Measurements from ENCODE around the gene FBXO47. TPM values are rescaled to one million over a fixed set of nuclear protein-coding genes. Genes with fewer than 3 reads are reported as not detected.

Gene FBXO47
- total and polyA plus RNA-seq, 2 donors (not counting 1 experiment from before 2014, with no cell fraction given), result not detected

GRCh38 chr17:39014795-39015545 is 47.8 kb upstream of the FBXO47 start:
- ATAC-seq (ENCODE audit: low read depth), result no peak
- Histone ChIP-seq H3K79me2 (ENCODE audit: control insufficient read depth, insufficient read depth, low read length) (no peaks in the 10 kb centered on the region), H3K27me3 (replicated peaks in 1 of 4; ENCODE audit: control extremely low read depth in 1 of 4, control insufficient read depth in 3 of 4, insufficient read depth in 4 of 4, low read length in 3 of 4) (no peaks in the 10 kb centered on the region), H3K4me3 (ENCODE audit: control extremely low read depth in 1 of 5, extremely low read depth in 1 of 5, insufficient read depth in 1 of 5, low read depth in 2 of 5, low read length in 4 of 5) (no peak overlapping the region), H3K9me3 (ENCODE audit: control extremely low read depth in 1 of 3, control insufficient read depth in 2 of 3, insufficient read depth in 1 of 3, low read length in 2 of 3) (no peaks in the 10 kb centered on the region), H3K36me3 (replicated peaks in 1 of 2; ENCODE audit: control extremely low read depth in 1 of 2, control insufficient read depth in 1 of 2, extremely low read depth in 1 of 2, insufficient read depth in 2 of 2, low read length in 1 of 2) (no peaks in the 10 kb centered on the region), H3K4me1 (ENCODE audit: control insufficient read depth in 2 of 2, insufficient read depth in 2 of 2, low read length in 2 of 2) (peaks cover 10 to 11% of the 10 kb centered on the region in 2 donors), H3K27ac (ENCODE audit: low read length in 2 of 2) (no peak overlapping the region), H3K9ac (ENCODE audit: low read length) (no peak overlapping the region), H2AFZ (ENCODE audit: insufficient read depth, low read depth, low read length, poor library complexity, severe bottlenecking) (no peak overlapping the region), H4K20me1 (ENCODE audit: control insufficient read depth, insufficient read depth, low read length, poor library complexity, severe bottlenecking) (no peaks in the 10 kb centered on the region), H3K4me2 (replicated peaks; ENCODE audit: low read depth, low read length, poor library complexity, severe bottlenecking) (no peak overlapping the region)
- H3K4me3 Mint-ChIP-seq, result no peak overlapping the region
- DNase-seq, result no peak
- H3K27ac Mint-ChIP-seq, result no peak overlapping the region
- TF ChIP-seq EZH2 (IDR thresholded peaks at IDR 0.05; ENCODE audit: borderline replicate concordance, insufficient read depth, low read depth, low read length, poor library complexity, severe bottlenecking), result no peak
- TF ChIP-seq CTCF (IDR thresholded peaks at IDR 0.05), result no peak
- H3K4me1 Mint-ChIP-seq, result peaks cover 11% of the 10 kb centered on the region
- intact Hi-C loops (cut with micrococcal nuclease), result no loop called here
- ChIA-PET POLR2A (no interaction called here), CTCF (no interaction called here)
- WGBS (ENCODE audit: insufficient coverage), result 97% methylated on average over 7 of the region's 13 CpGs
- H3K27me3 Mint-ChIP-seq, result no peaks in the 10 kb centered on the region
- no peaks in the 10 kb centered on the region for H3K9me3 Mint-ChIP-seq (ENCODE audit: insufficient read depth)

- Histone ChIP-seq H3K4me3 (ENCODE audit: control extremely low read depth in 1 of 5, extremely low read depth in 1 of 5, insufficient read depth in 1 of 5, low read depth in 2 of 5, low read length in 4 of 5) (no peak overlapping the region), H3K36me3 (replicated peaks in 1 of 2; ENCODE audit: control extremely low read depth in 1 of 2, control insufficient read depth in 1 of 2, extremely low read depth in 1 of 2, insufficient read depth in 2 of 2, low read length in 1 of 2) (no peaks in the 10 kb centered on the region), H3K4me1 (ENCODE audit: control insufficient read depth in 2 of 2, insufficient read depth in 2 of 2, low read length in 2 of 2) (peaks cover 10 to 11% of the 10 kb centered on the region in 2 donors), H3K79me2 (ENCODE audit: control insufficient read depth, insufficient read depth, low read length) (no peaks in the 10 kb centered on the region), H4K20me1 (ENCODE audit: control insufficient read depth, insufficient read depth, low read length, poor library complexity, severe bottlenecking) (no peaks in the 10 kb centered on the region), H3K27ac (ENCODE audit: low read length in 2 of 2) (no peak overlapping the region), H3K27me3 (replicated peaks in 1 of 4; ENCODE audit: control extremely low read depth in 1 of 4, control insufficient read depth in 3 of 4, insufficient read depth in 4 of 4, low read length in 3 of 4) (no peaks in the 10 kb centered on the region), H3K4me2 (replicated peaks; ENCODE audit: low read depth, low read length, poor library complexity, severe bottlenecking) (no peak overlapping the region), H2AFZ (ENCODE audit: insufficient read depth, low read depth, low read length, poor library complexity, severe bottlenecking) (no peak overlapping the region), H3K9me3 (ENCODE audit: control extremely low read depth in 1 of 3, control insufficient read depth in 2 of 3, insufficient read depth in 1 of 3, low read length in 2 of 3) (no peaks in the 10 kb centered on the region), H3K9ac (ENCODE audit: low read length) (no peak overlapping the region)
- WGBS (ENCODE audit: insufficient coverage), result no CpG with 5 or more reads among the region's 4 CpGs
- Mint-ChIP-seq H3K27me3 (peaks cover 3% of the 10 kb centered on the region), H3K4me3 (no peak overlapping the region), H3K4me1 (peaks cover 11% of the 10 kb centered on the region), H3K27ac (no peak overlapping the region), H3K9me3 (ENCODE audit: insufficient read depth) (no peaks in the 10 kb centered on the region)
- no peak for TF ChIP-seq EZH2 (IDR thresholded peaks at IDR 0.05; ENCODE audit: borderline replicate concordance, insufficient read depth, low read depth, low read length, poor library complexity, severe bottlenecking)
- no peak for TF ChIP-seq CTCF (IDR thresholded peaks at IDR 0.05)
- intact Hi-C loops (cut with micrococcal nuclease), result no loop called here
- CTCF ChIA-PET, result no interaction called here
- ATAC-seq (ENCODE audit: low read depth), result no peak
- POLR2A ChIA-PET, result no interaction called here
- DNase-seq, result no peak
Measured at GRCh38 chr17:39014044-39014794, 47.0 kb upstream of the FBXO47 start.
